WTC11 (cell line): ENCODE results near the gene CACNA1A. TPM values are rescaled to one million over a fixed set of nuclear protein-coding genes. Genes with fewer than 3 reads are reported as not detected.

Source experiments
- AFF4 ChIP-seq: sonication (generic); formaldehyde crosslinking; IDR thresholded peaks from 2 replicates; pipeline ENCODE4 v1.8.1; 2023; ENCODE audit warnings: mild to moderate bottlenecking, missing genetic modification reagents, borderline replicate concordance
- ARID4B ChIP-seq: sonication (generic); formaldehyde crosslinking; IDR thresholded peaks from 2 replicates; pipeline ENCODE4 v1.8.0; 2023; ENCODE audit warnings: missing genetic modification reagents, mild to moderate bottlenecking, borderline replicate concordance
- ATF1 ChIP-seq: sonication (generic); formaldehyde crosslinking; IDR thresholded peaks from 2 replicates; pipeline ENCODE4 v1.8.1; 2023; ENCODE audit warnings: mild to moderate bottlenecking, moderate library complexity, missing genetic modification reagents
- E2F5 ChIP-seq: sonication (generic); formaldehyde crosslinking; IDR thresholded peaks from 2 replicates; pipeline ENCODE4 v1.8.1; 2022; ENCODE audit warnings: mild to moderate bottlenecking, moderate library complexity, missing genetic modification reagents
- EMX1 ChIP-seq: fragments of 250-450 bp; sonication (Bioruptor Pico); IDR thresholded peaks from 2 replicates; pipeline ENCODE4 v1.8.0; 2021; ENCODE audit warnings: mild to moderate bottlenecking
- ERG ChIP-seq: fragments of 250-450 bp; sonication (Bioruptor Pico); IDR thresholded peaks from 2 replicates; pipeline ENCODE4 v1.8.0; 2021; ENCODE audit warnings: mild to moderate bottlenecking
- JAZF1 ChIP-seq: fragments of 250-450 bp; sonication (Bioruptor Pico); IDR thresholded peaks from 2 replicates; pipeline ENCODE4 v1.9.0; 2021; ENCODE audit warnings: moderate library complexity, mild to moderate bottlenecking, inconsistent platforms
- NFYB ChIP-seq: sonication (generic); formaldehyde crosslinking; conservative IDR thresholded peaks from 2 replicates; pipeline ENCODE4 v1.8.0; 2022; ENCODE audit warnings: low read depth, missing genetic modification reagents
- STAT6 ChIP-seq: sonication (generic); formaldehyde crosslinking; conservative IDR thresholded peaks from 2 replicates; pipeline ENCODE4 v1.8.1; 2023; ENCODE audit warnings: mild to moderate bottlenecking, low read depth, missing genetic modification reagents, moderate library complexity
- TCF7 ChIP-seq: sonication (generic); formaldehyde crosslinking; IDR thresholded peaks from 2 replicates; pipeline ENCODE4 v1.8.0; 2022; ENCODE audit warnings: mild to moderate bottlenecking, low read depth, missing genetic modification reagents, moderate library complexity
- ZBTB21 ChIP-seq: sonication (generic); formaldehyde crosslinking; IDR thresholded peaks from 2 replicates; pipeline ENCODE4 v1.8.1; 2023; ENCODE audit warnings: mild to moderate bottlenecking, missing genetic modification reagents, borderline replicate concordance
- ZMAT4 ChIP-seq: fragments of 250-450 bp; sonication (Bioruptor Pico); IDR thresholded peaks from 2 replicates; pipeline ENCODE4 v1.9.0; 2021; ENCODE audit warnings: mild to moderate bottlenecking
- ZNF396 ChIP-seq: fragments of 250-450 bp; sonication (Bioruptor Pico); IDR thresholded peaks from 2 replicates; pipeline ENCODE4 v1.8.0; 2021; ENCODE audit warnings: mild to moderate bottlenecking, moderate library complexity, borderline replicate concordance
- ZNF423 ChIP-seq: fragments of 250-450 bp; sonication (Bioruptor Pico); IDR thresholded peaks from 2 replicates; pipeline ENCODE4 v2.1.2; 2022; ENCODE audit warnings: mild to moderate bottlenecking, moderate library complexity
- ZNF425 ChIP-seq: fragments of 250-450 bp; sonication (Bioruptor Pico); conservative IDR thresholded peaks from 2 replicates; pipeline ENCODE4 v1.9.0; 2021; ENCODE audit warnings: mild to moderate bottlenecking
- ZNF512 ChIP-seq: sonication (generic); formaldehyde crosslinking; IDR thresholded peaks from 2 replicates; pipeline ENCODE4 v1.8.1; 2022; ENCODE audit warnings: missing genetic modification reagents, borderline replicate concordance
- total RNA-seq: library from RNA; stranded (reverse); gene quantifications from 3 replicates; pipeline ENCODE4 v1.2.3, GENCODE V29; 2021

CACNA1A gene
- total RNA-seq, 1 experiment from 2014 or later = 28.9 TPM

- no peak for TF ChIP-seq STAT6
- TF ChIP-seq AFF4 = peak; percentile 62; the same call in 1 of the 2 replicates
- TF ChIP-seq ERG (CRISPR knock-in tag) = peak; percentile 17; the same call in 1 of the 2 replicates
- TF ChIP-seq ZMAT4 (CRISPR knock-in tag) = no peak; the same call in 1 of the 2 replicates
- TF ChIP-seq E2F5 (CRISPR knock-in tag) = peak; percentile 76
- no peak for TF ChIP-seq ZNF425 (CRISPR knock-in tag)
- TF ChIP-seq ZBTB21 = no peak
- TF ChIP-seq TCF7 (CRISPR knock-in tag) = no peak
- peak; percentile 86; the same call in 1 of the 2 replicates for TF ChIP-seq ARID4B (CRISPR knock-in tag)
- no peak for TF ChIP-seq EMX1
- TF ChIP-seq JAZF1 (CRISPR knock-in tag) = no peak
- TF ChIP-seq ZNF396 (CRISPR knock-in tag) = no peak
- no peak for TF ChIP-seq ZNF512 (CRISPR knock-in tag)
- TF ChIP-seq ZNF423 = peak; percentile 99
- no peak; the same call in 1 of the 2 replicates for TF ChIP-seq NFYB (CRISPR knock-in tag)
- no peak for TF ChIP-seq ATF1 (CRISPR knock-in tag)
- TF ChIP-seq, all 79 proteins: peak for 31
These were observed 341.7 kb downstream of the CACNA1A start (continued) for GRCh38 chr19:13164343-13165161.
